SU-DHL-6 (cell line): Measurements from ENCODE around the gene PWWP2A.
"Not testable (repeated sequence)": the region's sequence is repeated elsewhere in the genome, so short reads cannot be mapped to it uniquely, and the experiment has no call there.

Experiments
- H2AFZ ChIP-seq: fragments of 200-600 bp; sonication (generic); 2 replicates; pipeline ENCODE4 v1.6.1; 2014; ENCODE audit warnings: low read depth, mild to moderate bottlenecking, moderate library complexity, mixed read lengths, antibody characterized with exemption, low read length; ENCODE audit not compliant: severe bottlenecking
- H3F3A ChIP-seq: fragments of 200-600 bp; shearing (Covaris generic); 2 replicates; pipeline ENCODE4 v1.6.0; 2016; ENCODE audit warnings: antibody characterized with exemption, mild to moderate bottlenecking; ENCODE audit not compliant: insufficient read depth
- H3K27ac ChIP-seq: fragments of 200-600 bp; sonication (generic); 2 replicates; pipeline ENCODE4 v1.5.1; 2016; ENCODE audit warnings: low read depth, mild to moderate bottlenecking, low read length, moderate library complexity, mixed read lengths
- H3K27me3 ChIP-seq: fragments of 200-600 bp; sonication (generic), shearing (Covaris generic); 2 replicates; pipeline ENCODE4 v1.6.0; 2014; ENCODE audit warnings: mild to moderate bottlenecking, low read length
- H3K36me3 ChIP-seq: fragments of 200-600 bp; sonication (generic); 2 replicates; pipeline ENCODE4 v1.6.1; 2014; ENCODE audit warnings: mild to moderate bottlenecking, low read length, mixed read lengths
- H3K4me2 ChIP-seq: fragments of 300-600, 200-600 bp; shearing (Covaris generic), sonication (generic); 2 replicates; pipeline ENCODE4 v1.6.0; 2014; ENCODE audit warnings: low read length, low read depth, mild to moderate bottlenecking; ENCODE audit not compliant: poor library complexity, severe bottlenecking
- H3K4me3 ChIP-seq: fragments of 200-600 bp; sonication (generic); 2 replicates; pipeline ENCODE4 v1.5.1; 2014; ENCODE audit warnings: antibody characterized with exemption, low read length, mild to moderate bottlenecking, mixed read lengths; ENCODE audit not compliant: insufficient read depth, poor library complexity, severe bottlenecking
- H3K79me2 ChIP-seq: fragments of 200-600 bp; sonication (generic); 2 replicates; pipeline ENCODE4 v1.6.1; 2014; ENCODE audit warnings: mild to moderate bottlenecking, low read length, moderate library complexity; ENCODE audit not compliant: insufficient read depth
- H3K9ac ChIP-seq: fragments of 200-600 bp; sonication (generic); 2 replicates; pipeline ENCODE4 v1.7.0; 2014; ENCODE audit warnings: mild to moderate bottlenecking, low read length
- H3K9me2 ChIP-seq: fragments of 200-600 bp; sonication (generic); replicated peaks from 2 replicates; pipeline ENCODE4 v1.6.1; 2014; ENCODE audit warnings: low read length; ENCODE audit not compliant: insufficient read depth
- H3K9me3 ChIP-seq: fragments of 200-600 bp; sonication (generic); 2 replicates; pipeline ENCODE4 v1.6.1; 2014; ENCODE audit warnings: low read length, mixed read lengths; ENCODE audit not compliant: insufficient read depth
- H4K20me1 ChIP-seq: fragments of 200-600 bp; sonication (generic); 2 replicates; pipeline ENCODE4 v1.6.1; 2014; ENCODE audit warnings: low read depth, mild to moderate bottlenecking, antibody characterized with exemption, low read length, moderate library complexity, mixed read lengths
- CTCF ChIP-seq: fragments of 200-600 bp; sonication (generic); IDR thresholded peaks from one replicate; pipeline ENCODE4 v1.5.1; 2017; ENCODE audit warnings: antibody characterized with exemption, mild to moderate bottlenecking, low read length, moderate library complexity; ENCODE audit not compliant: insufficient read depth, poor library complexity, severe bottlenecking
- EZH2phosphoT487 ChIP-seq: fragments of 200-600 bp; sonication (generic), shearing (Covaris generic); conservative IDR thresholded peaks from 2 replicates; pipeline ENCODE4 v1.6.1; 2018; ENCODE audit warnings: mild to moderate bottlenecking, antibody characterized with exemption, low read length, moderate library complexity, mixed read lengths

The PWWP2A gene

GRCh38 chr5:160151017-160151416 lies 31.8 kb upstream of the PWWP2A start:
- Histone ChIP-seq H3K9me2 (no peaks in the 10 kb centered on the region), H3K27me3 (no peaks in the 10 kb centered on the region), H3K9ac (no peak overlapping the region), H3K4me3 (no peak overlapping the region), H3F3A (no peaks in the 10 kb centered on the region), H2AFZ (no peak overlapping the region), H3K9me3 (no peaks in the 10 kb centered on the region), H4K20me1 (no peaks in the 10 kb centered on the region), H3K4me2 (no peak overlapping the region), H3K79me2 (no peaks in the 10 kb centered on the region), H3K36me3 (no peaks in the 10 kb centered on the region), H3K27ac (no peak overlapping the region)
- TF ChIP-seq EZH2phosphoT487 (no peak), CTCF (no peak)

GRCh38 chr5:160150381-160150780 lies 31.1 kb upstream of the PWWP2A start:
- TF ChIP-seq EZH2phosphoT487 = no peak
- TF ChIP-seq CTCF = no peak

GRCh38 chr5:160144436-160144835 lies 25.2 kb upstream of the PWWP2A start:
- not testable (repeated sequence) for H3K9ac ChIP-seq, H2AFZ ChIP-seq, H3K36me3 ChIP-seq, H3F3A ChIP-seq, H3K4me3 ChIP-seq, H4K20me1 ChIP-seq, H3K27ac ChIP-seq, H3K27me3 ChIP-seq, H3K79me2 ChIP-seq, H3K4me2 ChIP-seq, H3K9me3 ChIP-seq, H3K9me2 ChIP-seq

More at GRCh38 chr5:160150381-160150780, 31.1 kb upstream of the PWWP2A start:
- Histone ChIP-seq H3K27ac (no peak overlapping the region), H3K9me3 (no peaks in the 10 kb centered on the region), H3K79me2 (no peaks in the 10 kb centered on the region), H3K36me3 (no peaks in the 10 kb centered on the region), H3F3A (no peaks in the 10 kb centered on the region), H3K4me3 (no peak overlapping the region), H2AFZ (no peak overlapping the region), H3K9me2 (no peaks in the 10 kb centered on the region), H3K27me3 (no peaks in the 10 kb centered on the region), H4K20me1 (no peaks in the 10 kb centered on the region), H3K9ac (no peak overlapping the region), H3K4me2 (no peak overlapping the region)

- no peaks in the 10 kb centered on the region for H3K9me2 ChIP-seq
- no peaks in the 10 kb centered on the region for H4K20me1 ChIP-seq
- no peaks in the 10 kb centered on the region for H3K36me3 ChIP-seq
- H3K27ac ChIP-seq = no peak overlapping the region
- no peaks in the 10 kb centered on the region for H3K9me3 ChIP-seq
- no peak overlapping the region for H3K4me2 ChIP-seq
- H3F3A ChIP-seq = no peaks in the 10 kb centered on the region
- no peak overlapping the region for H2AFZ ChIP-seq
- no peaks in the 10 kb centered on the region for H3K27me3 ChIP-seq
- no peaks in the 10 kb centered on the region for H3K79me2 ChIP-seq
- H3K4me3 ChIP-seq = no peak overlapping the region
- H3K9ac ChIP-seq = no peak overlapping the region
- TF ChIP-seq CTCF (no peak), EZH2phosphoT487 (no peak)
These were observed 15.1 kb upstream of the PWWP2A start for GRCh38 chr5:160134332-160134731.
